NCI-H2227 treated with DMSO at 0.1 percent for 48 hours (cell line): Measurements from ENCODE around the gene ZBBX.

Source experiments
- DNase-seq: peaks from one replicate; lab custom pipeline; 2025; lab: John Stamatoyannopoulos, UW

The ZBBX gene

GRCh38 chr3:167305340-167305890 lies 74.7 kb downstream of the ZBBX start:
- DNase-seq = no peak

DNA sequence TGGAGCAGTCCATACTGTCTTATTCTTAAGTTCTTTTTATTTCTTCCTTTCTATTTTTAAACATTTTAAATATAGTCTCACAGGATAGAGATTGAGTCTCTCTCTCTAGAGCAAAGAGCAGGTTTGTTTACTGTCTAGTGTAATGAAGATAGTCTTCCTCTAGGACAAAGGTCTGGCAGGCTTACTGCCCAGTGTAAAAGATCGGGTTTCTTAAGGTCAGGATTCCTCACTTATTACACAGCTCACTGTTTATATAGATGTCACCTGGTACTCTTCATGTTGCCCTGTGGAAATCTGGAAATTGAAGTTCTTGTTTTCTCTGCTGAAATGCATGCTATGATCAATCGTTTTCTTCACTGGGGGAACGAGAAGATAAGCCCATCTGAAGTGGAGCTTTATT lies 76.0 kb downstream of the ZBBX start:
- DNase-seq = no peak

- no peak for DNase-seq
Observed at GRCh38 chr3:167302678-167303077, 77.4 kb downstream of the ZBBX start.

- no peak for DNase-seq
Observed at GRCh38 chr3:167300207-167300606, 79.9 kb downstream of the ZBBX start.

- DNase-seq = no peak
Observed at GRCh38 chr3:167289435-167289834, 90.7 kb downstream of the ZBBX start.

GRCh38 chr3:167288737-167289136 lies 91.4 kb downstream of the ZBBX start:
- DNase-seq = no peak

- no peak for DNase-seq
Observed at GRCh38 chr3:167287308-167287707, 92.8 kb downstream of the ZBBX start.

DNA sequence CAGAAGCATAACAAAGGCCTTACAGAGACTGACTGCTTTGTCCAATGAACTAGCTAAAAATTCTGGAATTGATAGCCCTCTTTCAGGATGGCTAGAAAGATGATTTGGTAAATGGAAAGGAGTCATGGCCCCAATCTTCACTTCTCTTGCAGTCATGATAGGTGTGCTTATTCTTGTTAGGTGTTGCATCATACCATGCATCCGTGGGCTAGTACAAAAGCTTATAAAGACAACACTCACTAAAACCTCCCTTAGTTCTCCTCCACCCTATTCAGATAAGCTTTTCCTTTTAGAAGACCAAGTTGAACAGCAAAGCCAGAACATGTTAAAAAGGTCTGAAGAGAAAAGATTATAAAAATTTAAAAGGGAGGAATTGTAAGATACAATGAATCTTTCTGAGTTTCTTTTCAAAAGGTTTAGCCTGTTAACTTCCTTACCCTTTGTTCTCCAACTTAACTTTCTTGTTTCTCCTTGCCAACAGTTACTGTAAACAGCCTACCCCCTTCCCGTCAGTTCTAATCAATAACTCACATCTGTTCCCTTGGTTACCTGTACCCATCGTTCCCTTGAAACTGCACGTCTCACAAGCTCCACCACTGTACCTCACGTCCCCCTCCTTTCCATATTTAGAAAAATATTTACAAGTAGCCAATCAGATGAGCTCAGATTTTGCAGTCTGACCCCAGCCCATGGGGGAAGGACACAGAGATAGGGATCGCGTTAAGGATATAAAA lies 105.8 kb downstream of the ZBBX start:
- DNase-seq = no peak

DNA sequence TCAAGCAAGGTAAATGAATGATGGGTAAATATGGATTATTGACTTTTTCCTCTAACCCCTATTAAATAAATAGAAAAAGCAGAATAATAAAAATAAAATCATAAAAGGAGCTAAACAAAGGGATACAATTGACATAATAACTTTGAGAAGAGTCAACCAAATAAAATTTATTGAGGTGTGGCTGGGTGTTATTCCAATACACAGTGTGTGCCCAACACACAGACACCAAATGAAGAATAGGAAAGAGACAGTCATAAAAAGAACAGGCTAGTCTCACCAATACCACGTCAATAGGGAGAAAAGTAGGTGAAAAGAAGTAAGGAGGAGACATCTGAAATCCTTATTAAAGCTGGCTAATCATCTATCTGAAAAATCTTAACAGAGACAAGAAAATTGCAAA lies 127.1 kb downstream of the ZBBX start:
- no peak for DNase-seq

DNA sequence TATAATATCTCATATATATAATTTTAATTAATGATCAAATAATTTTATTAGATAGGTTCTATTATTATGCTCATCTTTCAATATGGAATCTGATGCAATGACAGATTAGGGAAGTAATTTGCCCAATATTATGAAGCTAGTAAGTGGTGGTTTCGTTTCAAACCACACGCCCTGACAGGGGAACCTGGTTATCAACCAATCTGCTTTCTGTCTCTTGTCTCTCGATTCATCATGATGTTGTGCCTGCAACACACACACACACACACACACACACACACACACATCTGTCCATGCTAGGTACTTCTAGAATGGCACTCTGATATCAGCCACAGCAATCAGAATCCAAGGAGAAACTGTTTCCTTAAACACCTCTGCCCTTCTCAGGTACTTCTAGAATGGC lies 128.4 kb downstream of the ZBBX start:
- no peak for DNase-seq

- DNase-seq = no peak
Observed at GRCh38 chr3:167246252-167246651, 133.8 kb downstream of the ZBBX start.

- no peak for DNase-seq
Observed at GRCh38 chr3:167241048-167241845, 138.8 kb downstream of the ZBBX start.

- DNase-seq = no peak
Observed at GRCh38 chr3:167228135-167228534, 152.0 kb downstream of the ZBBX start.

DNA sequence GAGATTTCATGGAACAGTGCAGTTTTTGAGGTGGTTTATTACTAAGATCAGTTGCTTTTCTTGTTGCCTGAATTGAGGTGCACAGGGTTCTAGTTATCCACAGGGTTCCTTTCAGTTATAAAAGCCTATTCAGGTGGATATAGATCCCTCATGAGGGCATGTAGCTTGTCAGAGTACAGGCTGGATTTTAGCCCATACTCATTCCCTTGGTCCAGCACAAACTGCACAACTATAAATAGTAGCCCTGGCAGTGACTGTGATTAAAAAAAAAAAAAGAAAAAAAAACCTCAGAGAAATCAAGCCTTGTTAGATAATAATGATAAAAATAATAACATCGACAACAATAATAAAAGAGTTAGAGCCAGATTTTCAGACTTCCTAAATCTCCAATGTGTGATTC lies 154.3 kb downstream of the ZBBX start:
- DNase-seq = no peak

DNA sequence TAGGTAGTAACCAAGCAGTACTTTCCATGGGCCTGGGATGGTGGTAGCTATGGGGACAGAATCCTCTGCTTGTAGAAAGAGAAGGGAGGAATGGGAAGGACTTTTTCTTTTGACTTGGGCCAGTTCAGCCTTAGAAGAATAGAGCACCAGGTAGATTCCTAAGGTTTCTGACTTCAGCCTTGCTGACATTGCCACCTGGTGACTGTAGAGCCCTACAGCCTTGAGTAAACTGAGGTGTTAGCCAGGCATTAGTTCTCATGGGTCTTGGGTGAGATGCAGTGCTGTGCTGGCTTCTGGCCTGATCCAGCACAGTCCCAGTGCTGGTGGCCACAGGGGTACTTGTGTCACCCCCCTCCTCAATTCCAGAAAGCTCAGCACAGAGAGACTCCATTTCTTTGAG lies 171.1 kb downstream of the ZBBX start:
- no peak for DNase-seq

DNA sequence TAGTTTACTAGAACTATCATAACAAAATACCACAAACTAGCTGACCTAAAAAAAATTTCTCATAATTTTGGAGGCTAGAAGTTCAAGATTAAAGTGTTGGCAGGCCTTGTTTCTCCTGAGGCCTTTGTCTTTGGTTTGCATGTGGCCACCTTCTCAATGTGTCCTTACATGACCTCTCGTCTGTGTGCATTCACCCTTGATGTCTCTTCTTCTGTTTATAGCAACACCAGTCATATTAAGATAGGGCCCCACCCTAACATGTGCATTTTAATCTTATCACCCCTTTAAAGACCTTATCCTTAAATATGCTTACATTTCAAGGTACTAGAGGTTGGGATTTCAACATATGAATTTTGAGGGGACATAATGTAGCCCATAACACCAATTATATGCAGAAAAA lies 177.0 kb downstream of the ZBBX start:
- DNase-seq = no peak

DNA sequence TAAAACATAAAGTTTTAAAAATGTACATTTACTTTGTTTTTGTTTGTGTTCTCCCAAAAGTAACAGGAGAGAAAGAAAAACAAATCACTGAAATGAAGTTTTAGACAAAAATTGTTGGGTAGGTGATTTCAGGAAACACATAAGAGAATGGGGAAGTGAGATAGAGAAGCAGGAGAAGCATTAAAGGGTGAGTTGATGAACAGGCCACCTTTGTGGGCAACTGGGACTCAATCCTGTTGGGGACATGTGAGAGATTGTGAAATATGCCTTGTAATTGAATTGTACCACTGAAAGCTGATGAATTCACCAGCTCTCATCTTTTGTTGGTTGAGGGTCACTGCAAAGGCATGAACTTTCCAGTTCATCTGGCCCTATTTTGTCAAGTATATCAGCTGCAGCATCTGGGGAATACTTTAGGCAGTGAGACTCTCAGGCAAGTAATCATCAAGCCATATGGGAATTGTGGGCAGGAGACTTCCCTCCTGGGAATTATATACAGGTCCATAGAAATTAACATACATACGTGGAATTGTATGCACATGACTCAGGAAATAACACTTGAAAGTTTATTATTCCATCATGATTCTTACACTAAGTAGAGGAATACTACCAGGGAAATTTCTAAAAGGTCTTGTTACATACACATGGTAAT lies 181.0 kb downstream of the ZBBX start:
- no peak for DNase-seq
